GM18502 (cell line): Measurements from ENCODE around the gene ATRN.

Experiments used
- ATAC-seq: cut with Tn5 transposase; IDR thresholded peaks from one replicate; pipeline ENCODE4 v1.9.1; 2021; ENCODE audit warnings: mild to moderate bottlenecking; ENCODE audit not compliant: unreplicated experiment, poor library complexity

The ATRN gene

GRCh38 chr20:3651204-3651962 lies 180.6 kb downstream of the ATRN start:
- ATAC-seq, result no peak

DNA sequence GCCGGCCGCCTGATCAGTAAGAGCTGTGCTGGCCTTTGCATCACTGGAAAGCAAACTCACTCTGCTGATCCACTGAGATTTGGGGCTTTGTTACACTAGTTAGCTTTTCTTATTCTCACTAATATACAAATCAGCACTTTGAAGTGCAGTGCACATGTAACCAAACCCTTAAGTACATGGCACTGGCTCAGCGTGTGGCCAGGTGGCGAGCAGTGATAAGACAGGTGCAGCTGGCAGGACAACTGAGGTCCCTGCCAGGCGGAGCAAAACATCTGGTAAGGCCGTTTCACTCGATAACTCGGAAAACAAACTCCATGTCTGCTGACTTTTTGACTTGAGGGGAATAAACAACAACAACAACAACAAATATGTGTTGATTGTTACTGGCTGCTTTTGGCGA lies 181.4 kb downstream of the ATRN start:
- no peak for ATAC-seq

- ATAC-seq, result no peak
These were observed 182.1 kb downstream of the ATRN start for GRCh38 chr20:3652676-3653596.

DNA sequence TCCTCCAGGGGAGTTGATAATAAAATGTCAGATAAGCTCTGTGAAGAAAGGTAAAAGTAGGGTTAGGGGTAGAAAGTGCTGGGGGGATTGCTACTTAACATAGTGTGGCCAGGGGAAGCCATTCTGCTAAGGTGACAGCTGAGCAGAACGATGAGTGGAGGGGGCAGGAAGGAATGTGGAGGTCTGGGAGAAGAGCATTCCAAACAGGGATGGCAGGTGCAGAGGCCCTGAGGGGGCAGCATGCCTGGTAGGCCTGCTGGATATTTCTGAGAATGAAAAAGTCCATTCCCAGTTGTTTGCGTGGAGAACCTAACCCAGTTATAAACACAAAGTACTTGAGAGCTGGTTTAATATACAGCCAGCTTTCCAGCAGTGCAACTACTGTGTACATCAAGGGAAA lies 183.1 kb downstream of the ATRN start:
- no peak for ATAC-seq

- ATAC-seq, result no peak
These were observed 183.7 kb downstream of the ATRN start for GRCh38 chr20:3654326-3655130.

DNA sequence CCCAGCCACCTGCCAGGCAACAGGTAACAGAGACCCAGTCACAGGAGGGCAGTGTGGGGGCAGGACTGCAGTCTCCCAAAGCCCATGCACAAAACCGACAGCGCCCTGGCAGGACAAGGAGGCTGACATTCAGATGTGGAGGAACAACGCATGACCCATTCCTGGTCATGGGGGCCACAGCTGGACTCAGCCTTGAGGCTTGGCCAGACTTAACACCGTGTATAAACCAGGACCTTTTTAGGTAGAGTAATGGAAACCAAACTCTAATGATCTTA lies 184.2 kb downstream of the ATRN start:
- no peak for ATAC-seq

DNA sequence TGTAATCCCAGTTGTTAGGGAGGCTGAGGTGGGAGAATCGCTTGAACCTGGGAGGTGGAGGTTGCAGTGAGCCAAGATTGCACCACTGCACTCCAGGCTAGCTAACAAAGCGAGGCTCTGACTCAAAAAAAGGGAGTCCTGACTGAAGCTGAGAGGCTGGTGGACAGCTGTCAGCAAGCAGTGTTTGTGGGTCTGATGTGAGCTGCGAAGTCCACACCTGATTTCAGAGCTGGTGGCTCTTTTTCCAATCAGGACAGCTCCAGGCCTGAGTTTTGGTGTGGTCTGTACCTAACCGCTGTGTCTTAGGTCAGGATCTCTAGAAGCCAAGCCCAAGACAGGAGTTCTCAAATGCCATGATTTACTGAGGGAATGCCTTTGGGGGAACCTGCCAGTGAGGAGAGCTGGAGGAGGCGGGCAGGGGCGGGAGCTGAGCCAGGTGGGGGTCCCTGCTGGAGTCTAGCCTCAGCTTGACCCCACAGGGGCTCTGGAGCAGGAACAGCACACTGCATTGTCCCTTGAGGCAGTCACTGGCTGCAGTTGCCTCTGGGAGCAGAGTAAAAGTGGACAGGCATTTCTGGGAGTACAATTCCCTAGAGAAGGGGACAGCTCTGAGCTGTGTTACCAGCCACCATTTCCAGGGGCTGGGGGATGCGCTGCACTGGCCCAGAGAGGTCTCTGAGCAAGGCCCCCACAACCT lies 187.3 kb downstream of the ATRN start:
- ATAC-seq, result no peak

GRCh38 chr20:3658716-3659491 lies 188.1 kb downstream of the ATRN start:
- peak; percentile 93 for ATAC-seq

DNA sequence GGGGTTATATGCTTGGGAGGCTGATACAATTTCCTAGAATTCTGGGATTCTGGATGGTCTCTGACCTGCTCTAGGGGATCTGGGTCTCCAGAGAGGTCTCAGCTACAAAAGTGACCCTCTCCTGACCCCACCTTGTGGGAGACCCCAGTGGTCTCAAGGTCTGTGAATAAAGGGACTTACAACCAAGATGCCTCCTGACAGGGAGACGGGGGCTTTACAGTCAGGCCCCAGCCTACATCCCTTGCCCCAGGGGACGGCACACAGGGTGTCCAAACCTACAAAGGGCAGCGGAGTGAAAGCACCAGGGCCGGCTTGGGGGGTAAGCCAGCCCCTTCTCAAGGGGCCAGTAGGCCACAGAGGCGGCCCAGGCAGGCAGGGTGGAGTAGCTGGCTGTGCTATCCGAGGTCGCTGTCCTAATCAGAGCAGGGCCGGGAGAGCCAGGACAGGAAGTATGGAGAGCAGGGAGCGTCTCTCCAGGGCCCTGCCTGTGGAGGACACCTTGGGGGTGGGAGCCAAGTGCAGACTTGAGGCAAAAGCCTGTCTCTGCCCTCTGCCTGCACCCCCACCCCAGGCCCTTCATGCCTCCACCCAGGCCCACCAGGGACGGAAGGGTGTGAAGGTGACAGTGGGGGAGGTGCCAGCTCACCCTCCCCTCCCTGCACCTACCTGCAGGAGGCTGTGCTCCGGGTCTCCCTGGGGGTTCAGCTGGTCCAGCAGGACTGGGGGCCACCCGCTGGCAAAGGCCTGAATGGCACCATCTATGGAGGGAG lies 188.9 kb downstream of the ATRN start:
- ATAC-seq, result no peak

DNA sequence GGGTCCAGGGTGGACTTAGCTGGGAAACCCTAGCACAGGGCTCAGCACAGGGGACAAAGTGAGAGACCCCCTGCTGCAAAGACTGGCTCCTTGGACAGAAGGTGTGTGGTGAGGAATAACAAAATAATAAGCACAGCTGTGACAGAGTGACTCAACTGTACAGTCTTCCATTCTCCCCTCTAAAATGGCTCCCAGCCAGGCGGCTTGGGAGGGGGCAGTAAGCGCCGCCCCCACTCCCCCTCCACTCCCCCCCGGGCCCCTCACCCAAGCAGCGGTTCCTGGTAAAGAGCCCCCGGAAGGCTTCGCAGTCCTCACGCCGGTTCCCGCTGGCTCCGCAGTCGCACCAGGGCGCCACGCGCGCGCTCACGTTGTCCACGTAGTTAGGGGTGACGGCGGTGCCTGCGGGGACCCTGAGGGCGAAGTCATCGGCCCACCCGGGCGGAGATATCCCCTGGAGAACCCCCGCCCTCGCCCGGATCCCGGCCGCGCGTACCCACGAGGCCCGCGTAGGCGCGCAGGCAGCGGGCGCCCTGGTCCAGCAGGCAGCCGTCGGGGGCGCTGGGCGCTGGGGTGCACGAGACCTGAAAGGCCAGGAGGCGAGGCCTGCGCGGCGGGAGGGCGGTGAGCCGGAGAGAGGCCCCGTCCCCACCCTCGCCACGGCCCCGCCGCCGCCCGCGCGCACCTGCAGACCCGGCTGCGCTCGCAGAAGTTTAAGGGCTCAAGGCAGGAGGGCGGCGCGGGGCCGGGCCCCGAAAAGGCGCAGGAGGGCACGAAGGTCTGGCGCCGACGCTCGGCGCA lies 189.6 kb downstream of the ATRN start:
- no peak for ATAC-seq

DNA sequence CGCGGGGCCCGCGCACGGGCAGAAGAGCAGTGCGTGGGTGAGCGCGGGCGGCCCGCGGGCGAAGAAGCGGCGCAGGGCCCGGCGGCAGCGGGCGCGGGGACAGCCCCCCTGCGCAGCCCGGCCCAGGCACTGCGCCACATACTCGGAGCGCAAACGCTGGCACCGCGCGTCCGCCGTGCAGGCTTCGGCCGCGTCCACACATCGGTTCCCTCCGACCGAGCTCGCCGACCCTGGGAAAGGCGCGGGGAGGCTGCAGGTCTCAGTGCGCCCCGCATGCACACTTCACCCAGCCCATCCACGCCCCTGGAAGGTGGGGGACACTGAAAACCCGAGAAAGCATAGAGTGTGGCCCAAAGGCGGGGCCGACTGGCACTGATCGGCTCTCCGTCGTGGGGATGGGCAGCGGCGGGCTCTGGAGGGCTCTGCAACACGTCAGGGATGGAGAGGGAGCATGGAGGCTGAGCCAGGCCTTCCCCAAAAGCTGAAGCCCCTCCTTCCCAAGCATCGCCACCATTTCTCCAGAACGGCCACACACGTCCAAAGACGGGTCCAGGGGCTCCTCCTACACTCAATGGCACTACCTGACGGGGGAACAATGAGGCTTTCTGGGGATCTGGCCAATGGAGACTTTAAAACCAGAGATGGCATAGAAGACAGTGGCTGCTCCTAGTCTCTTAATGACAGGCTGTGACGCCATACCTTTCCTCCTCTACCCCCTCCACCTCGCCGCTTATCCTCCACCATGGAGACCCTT lies 190.4 kb downstream of the ATRN start:
- no peak for ATAC-seq

DNA sequence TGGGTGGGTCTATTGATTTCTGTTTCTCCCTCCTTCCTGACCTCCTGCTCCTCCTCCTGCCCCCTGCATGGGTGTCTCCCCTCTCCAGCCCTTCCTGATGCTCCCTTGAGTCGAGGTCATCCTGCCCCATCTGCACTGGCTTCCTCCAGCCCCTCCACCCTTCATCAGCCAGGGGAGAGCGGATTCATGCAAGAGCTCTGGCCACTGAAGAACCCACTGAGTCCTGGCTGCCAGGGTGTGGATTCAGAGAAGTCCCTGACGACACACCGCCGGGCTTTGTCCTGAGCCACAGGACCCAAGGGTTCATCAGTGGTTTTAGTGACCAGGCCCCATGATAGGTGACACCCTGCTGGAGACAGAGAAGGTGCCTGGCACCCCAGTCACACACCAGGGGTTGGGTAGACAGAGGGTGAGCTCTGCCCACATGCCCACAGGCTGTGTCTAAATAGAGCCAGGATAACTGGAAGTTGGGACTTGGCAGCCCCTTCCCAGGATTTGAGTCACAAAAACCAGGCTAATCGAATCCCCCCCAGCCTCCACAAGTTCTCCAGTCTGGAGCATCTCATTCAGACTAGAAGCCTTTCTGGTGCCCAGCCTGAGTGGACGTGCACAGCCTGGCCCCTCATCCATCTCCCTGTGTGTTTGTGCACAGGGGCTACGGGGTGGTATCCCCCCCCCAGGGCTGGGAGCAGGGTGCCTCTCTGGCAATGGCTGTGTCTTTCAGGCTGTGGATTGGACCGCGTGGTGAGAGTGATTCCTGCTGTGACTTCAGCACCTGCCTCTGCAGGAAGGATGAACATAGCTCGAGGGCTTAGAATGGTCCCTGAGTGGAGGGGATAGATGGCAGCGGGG lies 191.2 kb downstream of the ATRN start:
- no peak for ATAC-seq

GRCh38 chr20:3663031-3663701 lies 192.3 kb downstream of the ATRN start, which contains the start of gene GFRA4:
GFRA4 (minus strand) TSS chr20:3663399; CDS start chr20:3663399, 0 bp downstream.
- no peak for ATAC-seq

DNA sequence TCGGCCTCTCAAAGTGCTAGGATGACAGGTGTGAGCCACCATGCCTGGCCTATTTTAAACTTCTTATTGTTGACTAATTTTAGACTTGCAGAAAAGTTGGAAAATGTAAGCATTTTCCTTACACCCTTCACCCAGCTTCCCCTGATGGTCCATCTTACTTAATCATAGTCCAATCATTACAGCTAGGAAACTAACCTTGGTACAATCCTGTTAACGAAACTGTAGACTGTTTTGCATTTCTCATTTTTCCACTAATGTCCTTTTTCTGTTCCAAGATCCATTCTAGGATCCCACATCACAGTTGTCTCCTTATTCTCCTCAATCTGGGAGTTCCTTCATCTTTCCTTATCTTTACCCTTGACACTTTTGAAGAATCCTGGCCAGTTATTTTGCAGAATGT lies 193.0 kb downstream of the ATRN start:
- ATAC-seq, result no peak

DNA sequence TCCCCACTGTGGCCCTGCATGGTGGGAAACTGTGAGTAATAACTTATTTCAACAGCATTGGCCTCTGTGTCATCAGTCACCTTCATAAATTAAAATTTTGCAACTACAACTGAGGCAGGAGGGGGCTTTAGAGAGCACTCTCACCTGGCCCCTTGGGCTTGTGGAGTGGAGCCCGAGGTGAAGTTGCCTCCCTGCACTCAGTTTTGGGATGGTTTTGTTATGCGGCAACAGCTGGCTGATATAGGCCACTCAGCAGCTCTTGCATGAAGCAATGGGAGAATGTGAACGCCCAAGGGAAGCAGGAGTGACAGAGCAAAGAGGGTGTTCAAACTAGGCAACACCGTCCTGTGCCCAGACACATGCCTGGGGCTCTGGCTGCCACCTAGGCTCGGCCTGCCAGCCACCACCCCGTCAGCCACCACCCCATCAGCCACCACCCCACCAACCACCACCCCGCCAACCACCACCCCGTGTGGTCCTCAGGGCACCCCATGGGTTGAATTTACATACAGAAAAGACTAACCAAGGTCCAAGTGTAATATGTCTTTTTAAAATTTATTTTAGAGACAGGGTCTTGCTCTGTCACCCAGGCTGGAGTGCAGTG lies 196.7 kb downstream of the ATRN start:
- no peak for ATAC-seq
